Adrenal gland (tissue), 12 donors: ENCODE data around the gene BOD1L2. TPM values are rescaled to one million over a fixed set of nuclear protein-coding genes. Genes with fewer than 3 reads are reported as not detected.

Experiments used
- DNase-seq, 7 donors: peaks; one replicate each; pipeline ENCODE4 v3.0.0-alpha.2; 2019 to 2020
- H3K27ac ChIP-seq, 5 donors: fragments of 200-600 bp; sonication (generic) in 4 of 5; 1 replicate in 3 of 5; 2 replicates in 2 of 5; pipeline versions ENCODE4 v1.5.1 to v1.8.0; 2016 to 2020; ENCODE audit warnings: mild to moderate bottlenecking in 1 of 5
- H3K27me3 ChIP-seq: fragments of 200-600 bp; 2 replicates; pipeline ENCODE4 v1.8.0; 2021
- H3K36me3 ChIP-seq, 2 donors: fragments of 200-600 bp; replicated peaks in 1 of 2; 1 replicate in 1 of 2; 2 replicates in 1 of 2; pipeline versions ENCODE4 v1.5.1 to v1.8.0; 2018 to 2022
- H3K4me1 ChIP-seq, 2 donors: fragments of 200-600 bp; replicated peaks in 1 of 2; 1 replicate in 1 of 2; 2 replicates in 1 of 2; pipeline versions ENCODE4 v1.5.1 to v1.8.0; 2018 to 2021
- H3K4me3 ChIP-seq, 4 donors: fragments of 200-600 bp; sonication (generic) in 3 of 4; one replicate each; pipeline ENCODE4 v1.5.1; 2016 to 2018
- H3K9me3 ChIP-seq, 3 donors: fragments of 200-600 bp; sonication (generic) in 1 of 3; replicated peaks in 1 of 3; 1 replicate in 2 of 3; 2 replicates in 1 of 3; pipeline versions ENCODE4 v1.5.1 to v1.8.0; 2016 to 2021
- POLR2A ChIP-seq, 2 donors: fragments of 450-650 bp; IDR thresholded peaks; one replicate each; pipeline ENCODE4 v1.6.1; 2017; ENCODE audit warnings: antibody characterized with exemption in 2 of 2, mild to moderate bottlenecking in 2 of 2, moderate library complexity in 1 of 2
- WGBS, 4 donors: extraction: QIAGEN DNeasy Blood & Tissue Kit in 2 of 4; methylation state at CpG; one replicate each; pipeline versions ENCODE4 v1.1.5 to v1.1.7; 2013 to 2017; 5-methylcytosine and 5-hydroxymethylcytosine counted together
- intact Hi-C, 2 donors: fragments of 100-400 bp; cut with DNase I; formaldehyde crosslinking; loops; one replicate each; pipeline versions ENCODE4 v1.14.1 to v1.15.0; 2022 to 2023
- polyA plus RNA-seq, 3 donors: library from polyadenylated mRNA; stranded (reverse); fragments of 200-250 nt in 2 of 3; fragments of 350-450 nt in 1 of 3; fragmentation: Illumina TruSeq in 1 of 3; extraction: RNeasy Lipid Tissue Mini Kit (QIAGEN cat#74804) in 1 of 3; gene quantifications; one replicate each; pipeline ENCODE4 v1.2.3, GENCODE V29; 2013 to 2014
- total RNA-seq, 9 donors: library from RNA; depleted of rRNA in 4 of 9; stranded (reverse); fragments of >200 nt in 4 of 9; fragments of 120-200 nt in 1 of 9; fragmentation: NEBNext Ultra II Directional in 1 of 9; extraction: Animal tissue kit (Norgen Biotek cat#: 25700) in 1 of 9; gene quantifications; one replicate each; pipeline versions ENCODE4 v1.1.0 to v1.2.4, GENCODE V29; 2013 to 2023
- TF ChIP-seq, protein P1 (sequence below), 6 experiments: fragments of 450-650 bp in 4 of 6; fragments of 200-600 bp in 2 of 6; sonication (generic) in 1 of 6; IDR thresholded peaks; 1 replicate in 5 of 6; 2 replicates in 1 of 6; pipeline versions ENCODE4 v1.5.1 to v1.8.0; 2016 to 2021; ENCODE audit warnings: antibody characterized with exemption in 6 of 6, mild to moderate bottlenecking in 2 of 6, moderate library complexity in 1 of 6
- donor health status: healthy with polysubstance abuse.
- donor health status: Bipolar disorder and iron deficiency.
- donor health status: DM: yes; HTN: yes; CAD: no.
- donor health status: DM: no; HTN: no; CAD: no.
- donor health status: DM: no; HTN: no; CAD: no.
- donor health status: DM: yes; HTN: yes; CAD: no.

BOD1L2 gene
- total and polyA plus RNA-seq, 12 donors: not detected

DNA sequence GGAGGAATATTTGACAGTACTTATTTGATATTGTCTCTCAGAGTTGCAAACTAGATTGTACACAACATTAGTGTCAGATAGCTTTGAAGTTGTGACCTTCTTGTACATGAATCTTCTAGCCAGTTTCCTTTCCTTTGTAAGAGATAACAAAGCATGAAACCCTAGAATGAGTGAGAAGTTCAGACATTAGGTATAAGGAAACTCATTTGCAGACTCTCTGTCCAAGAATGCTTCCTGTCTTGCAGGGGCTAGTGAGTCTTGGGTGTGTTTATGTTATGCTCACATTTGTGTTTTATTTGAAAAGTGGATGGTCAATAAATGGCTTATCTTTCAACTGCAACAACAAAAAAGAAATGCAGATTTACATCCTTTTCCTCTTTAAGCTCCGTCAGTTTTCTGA is 1.4 kb downstream of the BOD1L2 start:
- no peaks in the 10 kb centered on the region for H3K9me3 ChIP-seq
- no peak overlapping the region for H3K27ac ChIP-seq
- no peaks in the 10 kb centered on the region for H3K4me1 ChIP-seq
- intact Hi-C loops: no loop called here
- no peak for DNase-seq
- 19 to 26% (median 23%) methylated on average over 1 of the region's 1 CpG for WGBS, 4 donors
- H3K36me3 ChIP-seq: no peaks in the 10 kb centered on the region
- H3K4me3 ChIP-seq: no peak overlapping the region
- TF ChIP-seq, protein P1, sequence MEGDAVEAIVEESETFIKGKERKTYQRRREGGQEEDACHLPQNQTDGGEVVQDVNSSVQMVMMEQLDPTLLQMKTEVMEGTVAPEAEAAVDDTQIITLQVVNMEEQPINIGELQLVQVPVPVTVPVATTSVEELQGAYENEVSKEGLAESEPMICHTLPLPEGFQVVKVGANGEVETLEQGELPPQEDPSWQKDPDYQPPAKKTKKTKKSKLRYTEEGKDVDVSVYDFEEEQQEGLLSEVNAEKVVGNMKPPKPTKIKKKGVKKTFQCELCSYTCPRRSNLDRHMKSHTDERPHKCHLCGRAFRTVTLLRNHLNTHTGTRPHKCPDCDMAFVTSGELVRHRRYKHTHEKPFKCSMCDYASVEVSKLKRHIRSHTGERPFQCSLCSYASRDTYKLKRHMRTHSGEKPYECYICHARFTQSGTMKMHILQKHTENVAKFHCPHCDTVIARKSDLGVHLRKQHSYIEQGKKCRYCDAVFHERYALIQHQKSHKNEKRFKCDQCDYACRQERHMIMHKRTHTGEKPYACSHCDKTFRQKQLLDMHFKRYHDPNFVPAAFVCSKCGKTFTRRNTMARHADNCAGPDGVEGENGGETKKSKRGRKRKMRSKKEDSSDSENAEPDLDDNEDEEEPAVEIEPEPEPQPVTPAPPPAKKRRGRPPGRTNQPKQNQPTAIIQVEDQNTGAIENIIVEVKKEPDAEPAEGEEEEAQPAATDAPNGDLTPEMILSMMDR (IDR thresholded peaks at IDR 0.05): no peak
- no peak for TF ChIP-seq POLR2A (IDR thresholded peaks at IDR 0.05)
- H3K27me3 ChIP-seq: peaks cover 6% of the 10 kb centered on the region

DNA sequence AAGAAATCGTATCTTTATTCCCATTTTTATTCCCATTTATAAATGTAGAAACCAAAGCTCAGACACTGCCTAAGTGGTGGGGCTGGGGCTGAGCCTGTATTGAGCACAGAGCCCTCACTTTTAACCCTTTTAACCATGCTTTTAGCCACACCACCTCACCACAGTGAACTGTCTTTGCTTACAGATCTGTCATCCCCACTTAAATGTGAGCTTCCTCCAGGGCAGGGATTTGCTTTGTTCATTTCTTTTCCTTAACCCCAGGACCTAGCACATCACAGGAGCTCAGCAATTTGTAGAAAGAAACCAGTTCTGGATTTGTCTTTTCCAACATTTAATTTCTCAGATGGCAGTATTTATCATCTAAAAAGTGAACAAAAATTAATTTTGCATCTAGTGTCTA is 2.2 kb downstream of the BOD1L2 start:
- DNase-seq: no peak
- WGBS, 4 donors: 54 to 76% (median 74%) methylated on average over 1 of the region's 1 CpG
- Histone ChIP-seq H3K27me3 (peaks cover 6% of the 10 kb centered on the region), H3K9me3 (no peaks in the 10 kb centered on the region), H3K4me1 (no peaks in the 10 kb centered on the region), H3K36me3 (no peaks in the 10 kb centered on the region), H3K27ac (no peak overlapping the region), H3K4me3 (no peak overlapping the region)
- intact Hi-C loops: no loop called here
- no peak for TF ChIP-seq POLR2A (IDR thresholded peaks at IDR 0.05)
- TF ChIP-seq, protein P1 (IDR thresholded peaks at IDR 0.05): no peak

DNA sequence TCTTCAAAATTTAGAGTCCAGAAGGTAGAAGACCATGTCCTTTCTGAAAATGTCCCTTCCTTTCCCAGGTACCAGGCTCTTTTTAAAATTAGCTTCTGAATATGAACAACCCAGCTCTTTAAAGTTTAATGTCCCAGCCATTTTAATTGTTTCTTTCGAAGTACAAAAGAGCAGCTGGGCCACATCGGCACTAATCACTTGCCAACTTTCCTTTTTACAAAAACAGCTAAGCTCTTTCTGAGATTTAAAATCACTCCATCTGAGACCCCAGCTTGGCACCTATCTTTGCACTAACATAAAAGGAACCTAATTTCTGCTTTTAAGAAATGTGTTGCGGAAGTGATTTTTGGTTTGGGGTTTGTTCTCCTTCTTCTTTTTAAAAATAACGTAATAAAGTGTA is 2.6 kb downstream of the BOD1L2 start:
- Histone ChIP-seq H3K9me3 (no peaks in the 10 kb centered on the region), H3K27ac (no peak overlapping the region), H3K36me3 (no peaks in the 10 kb centered on the region), H3K4me3 (no peak overlapping the region), H3K27me3 (peaks cover 6% of the 10 kb centered on the region), H3K4me1 (no peaks in the 10 kb centered on the region)
- TF ChIP-seq POLR2A (IDR thresholded peaks at IDR 0.05): no peak
- TF ChIP-seq, protein P1 (IDR thresholded peaks at IDR 0.05): no peak
- 57 to 60% (median 59%) methylated on average over 4 of the region's 4 CpGs for WGBS, 4 donors
- intact Hi-C loops: no loop called here
- DNase-seq: no peak

DNA sequence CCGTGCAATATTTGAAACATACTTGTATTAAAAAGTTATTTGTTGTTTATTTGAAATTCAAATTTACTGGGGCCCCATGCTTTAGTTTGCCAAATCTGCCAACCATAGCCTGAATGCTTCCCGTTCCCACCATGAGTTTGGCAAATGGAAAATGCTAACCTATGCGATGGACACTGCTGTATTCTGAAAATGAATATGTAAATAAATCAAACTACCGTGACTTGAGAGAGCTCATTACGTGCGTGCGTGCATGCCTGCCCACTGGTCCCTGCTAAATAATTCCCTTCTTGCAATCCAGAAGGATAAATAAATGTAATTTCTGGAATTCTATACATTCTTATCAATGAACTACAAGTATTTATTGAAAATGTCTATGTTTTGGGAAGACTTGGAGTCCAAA is 3.2 kb downstream of the BOD1L2 start:
- WGBS, 4 donors: 54 to 62% (median 58%) methylated on average over 7 of the region's 7 CpGs
- no peaks in the 10 kb centered on the region for H3K9me3 ChIP-seq
- TF ChIP-seq, protein P1 (IDR thresholded peaks at IDR 0.05): no peak
- TF ChIP-seq POLR2A (IDR thresholded peaks at IDR 0.05): no peak
- DNase-seq: no peak
- H3K36me3 ChIP-seq: no peaks in the 10 kb centered on the region
- no peak overlapping the region for H3K4me3 ChIP-seq
- H3K4me1 ChIP-seq: no peaks in the 10 kb centered on the region
- no peak overlapping the region for H3K27ac ChIP-seq
- peaks cover 6% of the 10 kb centered on the region for H3K27me3 ChIP-seq
- intact Hi-C loops: no loop called here
